ENCODE measurements around the gene LRP4. TPM values are rescaled to one million over a fixed set of nuclear protein-coding genes. Genes with fewer than 3 reads are reported as not detected.
"Not testable (repeated sequence)": the region's sequence is repeated elsewhere in the genome, so short reads cannot be mapped to it uniquely, and the experiment has no call there.

LRP4 gene
- total and polyA plus RNA-seq, 2 experiments from 2014 or later, result 15.9 to 19.2 TPM

DNA sequence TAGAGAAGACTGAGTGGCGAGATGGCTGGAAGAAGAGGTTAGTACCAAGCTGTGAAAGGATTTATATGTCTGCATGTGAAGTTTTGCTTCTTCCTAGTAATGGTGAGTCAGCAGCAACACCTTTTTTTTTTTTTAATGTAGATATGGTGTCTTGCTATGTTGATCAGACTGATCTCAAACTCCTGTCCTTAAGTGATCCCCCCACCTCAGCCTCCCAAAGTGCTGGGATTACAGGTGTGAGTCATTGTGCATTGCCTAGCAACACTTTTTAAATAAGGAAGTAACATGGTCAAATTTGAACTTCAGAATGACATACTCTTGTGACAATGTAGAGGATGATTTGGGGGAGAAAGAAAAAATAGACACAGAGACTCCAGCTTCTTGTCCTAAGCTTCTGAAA lies 11.7 kb upstream of the LRP4 start:
- TF ChIP-seq, protein P1, sequence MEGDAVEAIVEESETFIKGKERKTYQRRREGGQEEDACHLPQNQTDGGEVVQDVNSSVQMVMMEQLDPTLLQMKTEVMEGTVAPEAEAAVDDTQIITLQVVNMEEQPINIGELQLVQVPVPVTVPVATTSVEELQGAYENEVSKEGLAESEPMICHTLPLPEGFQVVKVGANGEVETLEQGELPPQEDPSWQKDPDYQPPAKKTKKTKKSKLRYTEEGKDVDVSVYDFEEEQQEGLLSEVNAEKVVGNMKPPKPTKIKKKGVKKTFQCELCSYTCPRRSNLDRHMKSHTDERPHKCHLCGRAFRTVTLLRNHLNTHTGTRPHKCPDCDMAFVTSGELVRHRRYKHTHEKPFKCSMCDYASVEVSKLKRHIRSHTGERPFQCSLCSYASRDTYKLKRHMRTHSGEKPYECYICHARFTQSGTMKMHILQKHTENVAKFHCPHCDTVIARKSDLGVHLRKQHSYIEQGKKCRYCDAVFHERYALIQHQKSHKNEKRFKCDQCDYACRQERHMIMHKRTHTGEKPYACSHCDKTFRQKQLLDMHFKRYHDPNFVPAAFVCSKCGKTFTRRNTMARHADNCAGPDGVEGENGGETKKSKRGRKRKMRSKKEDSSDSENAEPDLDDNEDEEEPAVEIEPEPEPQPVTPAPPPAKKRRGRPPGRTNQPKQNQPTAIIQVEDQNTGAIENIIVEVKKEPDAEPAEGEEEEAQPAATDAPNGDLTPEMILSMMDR (IDR thresholded peaks at IDR 0.05; ENCODE audit: low read depth, low read length), result no peak
- Histone ChIP-seq H3K36me3 (no peaks in the 10 kb centered on the region), H3K27ac (no peak overlapping the region), H3K4me1 (ENCODE audit: low read depth) (no peaks in the 10 kb centered on the region), H3K9me3 (ENCODE audit: low read depth) (no peaks in the 10 kb centered on the region), H3K4me3 (no peak overlapping the region), H3K27me3 (no peaks in the 10 kb centered on the region)
- DNase-seq (ENCODE audit: low read depth in 1 of 2, low spot score in 1 of 2), result peak in 1 of 2 donors; percentile 42

DNA sequence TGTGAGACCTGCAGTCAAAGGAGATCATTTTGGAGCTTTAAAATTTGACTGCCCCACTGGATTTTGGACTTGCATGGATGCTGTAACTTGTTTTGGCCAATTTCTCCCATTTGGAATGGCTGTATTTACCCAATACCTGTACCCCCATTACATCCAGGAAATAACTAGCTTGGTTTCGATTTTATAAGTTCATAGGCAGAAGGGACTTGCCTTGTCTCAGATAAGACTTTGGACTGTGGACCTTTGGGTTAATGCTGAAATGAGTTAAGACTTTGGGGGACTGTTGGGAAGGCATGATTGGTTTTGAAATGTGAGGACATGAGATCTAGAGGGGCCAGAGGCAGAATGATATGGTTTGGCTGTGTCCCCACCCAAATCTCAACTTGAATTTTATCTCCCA lies 10.4 kb upstream of the LRP4 start:
- H3K36me3 ChIP-seq; DNase-seq (ENCODE audit: low read depth in 1 of 2, low spot score in 1 of 2): not testable (repeated sequence)

DNA sequence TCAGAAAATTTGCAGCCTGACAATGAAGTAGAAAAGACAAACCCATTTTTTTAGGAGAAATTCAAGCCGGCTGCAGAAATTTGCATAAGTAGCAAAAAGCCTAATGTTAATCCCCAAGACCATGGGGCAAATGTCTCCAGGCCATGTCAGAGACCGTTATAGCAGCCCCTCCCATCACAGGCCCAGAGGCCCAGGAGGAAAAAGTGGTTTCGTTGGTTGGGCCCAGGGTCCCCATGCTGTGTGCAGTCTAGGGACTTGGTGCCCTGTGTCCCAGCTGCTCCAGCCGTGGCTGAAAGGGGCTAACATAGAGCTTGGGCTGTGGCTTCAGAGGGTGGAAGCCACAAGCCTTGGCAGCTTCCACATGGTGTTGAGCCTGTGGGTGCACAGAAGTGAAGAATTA lies 9.6 kb upstream of the LRP4 start:
- not testable (repeated sequence) for H3K9me3 ChIP-seq (ENCODE audit: low read depth); H3K36me3 ChIP-seq; DNase-seq (ENCODE audit: low read depth in 1 of 2, low spot score in 1 of 2); H3K27me3 ChIP-seq; H3K27ac ChIP-seq; H3K4me1 ChIP-seq (ENCODE audit: low read depth); H3K4me3 ChIP-seq

More for the DNA sequence above, 10.4 kb upstream of the LRP4 start:
- not testable (repeated sequence) for H3K27me3 ChIP-seq; H3K4me1 ChIP-seq (ENCODE audit: low read depth); H3K9me3 ChIP-seq (ENCODE audit: low read depth); H3K4me3 ChIP-seq; H3K27ac ChIP-seq

DNA sequence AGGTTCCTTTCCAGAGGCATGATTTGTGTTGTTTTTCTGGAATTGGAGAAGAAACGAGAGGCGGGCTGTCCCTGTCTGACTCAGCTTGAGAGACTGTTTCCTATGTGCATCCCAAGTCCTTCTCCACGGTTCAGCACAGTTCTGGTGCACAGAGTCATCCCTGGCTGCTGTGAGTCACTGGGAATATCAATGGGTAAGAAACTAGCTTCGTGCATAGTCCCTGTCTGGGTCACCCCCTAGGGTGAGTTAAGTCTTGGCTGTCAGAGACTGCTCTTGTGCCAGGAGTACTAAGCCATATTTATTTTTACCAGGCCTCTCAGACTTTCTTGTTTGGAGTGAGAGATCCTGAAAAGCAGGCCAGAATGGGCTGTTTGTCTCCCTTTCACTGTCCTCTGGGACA lies 2.4 kb upstream of the LRP4 start:
- peaks cover 11% of the 10 kb centered on the region for H3K4me1 ChIP-seq (ENCODE audit: low read depth)
- H3K27ac ChIP-seq, result no peak overlapping the region
- no peaks in the 10 kb centered on the region for H3K9me3 ChIP-seq (ENCODE audit: low read depth)
- TF ChIP-seq, protein P1 (IDR thresholded peaks at IDR 0.05; ENCODE audit: low read depth, low read length), result no peak
- DNase-seq (ENCODE audit: low read depth in 1 of 2, low spot score in 1 of 2), result peak in 1 of 2 donors; percentile 84
- no peak overlapping the region for H3K4me3 ChIP-seq
- H3K36me3 ChIP-seq, result no peaks in the 10 kb centered on the region
- no peaks in the 10 kb centered on the region for H3K27me3 ChIP-seq

DNA sequence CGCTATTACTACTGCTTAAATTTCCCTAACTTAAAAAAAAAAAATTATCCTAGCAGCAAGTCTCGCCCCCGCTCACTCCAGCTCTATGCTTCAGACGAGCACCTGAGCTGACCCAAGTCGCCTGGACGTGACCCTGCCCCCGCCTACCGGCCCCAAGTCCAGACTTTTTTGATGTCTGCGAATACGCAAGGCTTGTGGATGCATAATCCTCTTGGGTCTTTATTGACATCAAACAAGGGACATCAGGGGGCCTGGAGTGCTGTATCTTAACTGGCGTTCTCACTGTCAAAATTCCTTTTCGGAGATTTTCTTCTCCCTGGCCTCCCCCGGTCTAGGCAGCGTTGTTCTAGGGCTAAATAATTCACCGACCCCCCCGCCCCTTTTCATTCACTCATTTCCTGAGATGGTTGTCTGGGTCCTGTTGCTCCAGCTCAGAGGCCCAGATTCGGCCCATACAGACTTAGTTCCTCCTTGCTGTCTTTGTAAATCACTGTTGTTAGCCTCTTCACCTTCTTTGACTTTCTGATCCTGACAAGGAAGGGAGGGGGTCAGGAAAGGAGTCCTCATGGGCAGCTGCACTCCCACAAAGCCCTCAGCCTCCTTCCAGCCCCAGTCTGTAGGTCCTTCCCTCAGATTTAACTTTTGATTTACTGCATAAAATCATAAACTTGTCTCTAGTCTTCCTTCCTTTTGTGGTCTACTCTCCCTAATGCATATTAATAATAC lies 601 bp upstream of the LRP4 start:
- no peaks in the 10 kb centered on the region for H3K9me3 ChIP-seq (ENCODE audit: low read depth)
- TF ChIP-seq, protein P1 (IDR thresholded peaks at IDR 0.05; ENCODE audit: low read depth, low read length), result no peak
- peak overlapping the region; percentile 43 for H3K27ac ChIP-seq
- H3K36me3 ChIP-seq, result no peaks in the 10 kb centered on the region
- no peak for DNase-seq (ENCODE audit: low read depth in 1 of 2, low spot score in 1 of 2)
- H3K4me1 ChIP-seq (ENCODE audit: low read depth), result peaks cover 28% of the 10 kb centered on the region
- peak overlapping the region; percentile 51 for H3K4me3 ChIP-seq
- no peaks in the 10 kb centered on the region for H3K27me3 ChIP-seq

DNA sequence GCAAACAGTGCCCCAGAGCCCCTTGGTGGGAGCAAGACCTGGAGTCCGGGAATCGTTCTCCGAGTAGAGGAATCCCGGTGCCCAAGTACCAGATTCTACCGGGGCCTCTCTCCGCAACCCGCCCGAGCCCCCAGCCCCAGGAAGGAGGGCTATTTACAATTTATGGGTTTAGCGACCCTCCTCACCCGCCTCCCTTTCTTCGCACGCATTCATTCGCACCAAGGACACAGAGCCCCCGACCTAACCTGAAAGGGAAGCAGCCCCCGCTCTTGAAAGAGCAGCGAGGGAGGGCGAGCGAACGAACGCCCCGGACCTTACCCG lies 628 bp downstream of the LRP4 start:
- DNase-seq (ENCODE audit: low read depth in 1 of 2, low spot score in 1 of 2), result no peak
- Histone ChIP-seq H3K9me3 (ENCODE audit: low read depth) (no peaks in the 10 kb centered on the region), H3K4me3 (peak overlapping the region; percentile 51), H3K36me3 (no peaks in the 10 kb centered on the region), H3K4me1 (ENCODE audit: low read depth) (peaks cover 40% of the 10 kb centered on the region), H3K27me3 (no peaks in the 10 kb centered on the region), H3K27ac (no peak overlapping the region)
- TF ChIP-seq, protein P1 (IDR thresholded peaks at IDR 0.05; ENCODE audit: low read depth, low read length), result no peak
